ENCODE data around the gene C12orf75.

DNA sequence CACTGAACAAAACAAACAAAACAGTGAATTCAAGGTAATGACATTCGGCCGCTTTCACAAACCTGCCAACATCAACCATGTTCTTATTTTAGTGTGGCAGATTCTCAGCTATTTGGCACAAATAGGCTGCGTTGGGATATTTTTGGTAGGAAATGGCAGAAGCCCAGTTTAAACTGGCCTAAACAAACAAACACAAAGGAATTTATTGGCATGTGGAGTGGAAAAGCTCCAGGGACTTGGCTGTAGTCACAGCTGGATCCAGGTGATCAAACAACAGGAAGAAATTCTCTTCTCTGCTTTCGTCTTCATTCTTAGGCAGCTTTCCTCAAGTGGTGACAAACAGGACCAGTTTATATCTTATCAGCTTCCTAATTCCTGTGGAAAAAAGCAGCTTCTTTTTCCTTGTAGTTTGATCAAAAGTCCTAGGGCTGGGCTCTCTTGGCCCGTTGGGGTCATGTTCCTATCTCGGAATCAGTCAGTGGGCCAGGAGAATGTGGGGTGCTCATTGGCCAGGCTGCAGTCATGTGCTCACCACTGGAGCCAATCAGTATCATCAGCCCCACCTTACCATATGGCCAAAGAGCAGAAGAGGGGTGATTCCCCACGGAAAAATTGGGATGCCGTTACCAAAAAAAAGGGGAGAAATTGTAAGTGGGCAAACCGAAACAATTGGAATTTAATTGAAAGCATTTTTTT is 22.6 kb downstream of the C12orf75 start:
- TF ChIP-seq, protein P1, sequence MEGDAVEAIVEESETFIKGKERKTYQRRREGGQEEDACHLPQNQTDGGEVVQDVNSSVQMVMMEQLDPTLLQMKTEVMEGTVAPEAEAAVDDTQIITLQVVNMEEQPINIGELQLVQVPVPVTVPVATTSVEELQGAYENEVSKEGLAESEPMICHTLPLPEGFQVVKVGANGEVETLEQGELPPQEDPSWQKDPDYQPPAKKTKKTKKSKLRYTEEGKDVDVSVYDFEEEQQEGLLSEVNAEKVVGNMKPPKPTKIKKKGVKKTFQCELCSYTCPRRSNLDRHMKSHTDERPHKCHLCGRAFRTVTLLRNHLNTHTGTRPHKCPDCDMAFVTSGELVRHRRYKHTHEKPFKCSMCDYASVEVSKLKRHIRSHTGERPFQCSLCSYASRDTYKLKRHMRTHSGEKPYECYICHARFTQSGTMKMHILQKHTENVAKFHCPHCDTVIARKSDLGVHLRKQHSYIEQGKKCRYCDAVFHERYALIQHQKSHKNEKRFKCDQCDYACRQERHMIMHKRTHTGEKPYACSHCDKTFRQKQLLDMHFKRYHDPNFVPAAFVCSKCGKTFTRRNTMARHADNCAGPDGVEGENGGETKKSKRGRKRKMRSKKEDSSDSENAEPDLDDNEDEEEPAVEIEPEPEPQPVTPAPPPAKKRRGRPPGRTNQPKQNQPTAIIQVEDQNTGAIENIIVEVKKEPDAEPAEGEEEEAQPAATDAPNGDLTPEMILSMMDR (IDR thresholded peaks at IDR 0.05; ENCODE audit: extremely low read depth in 1 of 2, insufficient read depth in 1 of 2, low read depth in 1 of 2, low read length in 2 of 2), result no peak
- TF ChIP-seq POLR2AphosphoS5 (IDR thresholded peaks at IDR 0.05; ENCODE audit: insufficient read depth, low read depth, low read length) (no peak), POLR2A (IDR thresholded peaks at IDR 0.05; ENCODE audit: low read depth, low read length) (no peak), GATA2 (IDR thresholded peaks at IDR 0.05; ENCODE audit: insufficient read depth, insufficient read length, low read depth, low read length) (no peak), EZH2 (IDR thresholded peaks at IDR 0.05; ENCODE audit: borderline replicate concordance, low read depth, low read length, severe bottlenecking) (no peak), JUN (IDR thresholded peaks at IDR 0.05; ENCODE audit: borderline replicate concordance, insufficient read depth, insufficient read length, low read depth) (no peak), FOS (IDR thresholded peaks at IDR 0.05; ENCODE audit: borderline replicate concordance, insufficient read depth, low read length) (no peak), MYC (IDR thresholded peaks at IDR 0.05; ENCODE audit: low read depth, low read length) (no peak)
- TF ChIP-seq, protein P2, sequence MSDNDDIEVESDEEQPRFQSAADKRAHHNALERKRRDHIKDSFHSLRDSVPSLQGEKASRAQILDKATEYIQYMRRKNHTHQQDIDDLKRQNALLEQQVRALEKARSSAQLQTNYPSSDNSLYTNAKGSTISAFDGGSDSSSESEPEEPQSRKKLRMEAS (IDR thresholded peaks at IDR 0.05; ENCODE audit: insufficient read depth, insufficient read length), result no peak
